Measurements from ENCODE around the gene SYNPO.

DNA sequence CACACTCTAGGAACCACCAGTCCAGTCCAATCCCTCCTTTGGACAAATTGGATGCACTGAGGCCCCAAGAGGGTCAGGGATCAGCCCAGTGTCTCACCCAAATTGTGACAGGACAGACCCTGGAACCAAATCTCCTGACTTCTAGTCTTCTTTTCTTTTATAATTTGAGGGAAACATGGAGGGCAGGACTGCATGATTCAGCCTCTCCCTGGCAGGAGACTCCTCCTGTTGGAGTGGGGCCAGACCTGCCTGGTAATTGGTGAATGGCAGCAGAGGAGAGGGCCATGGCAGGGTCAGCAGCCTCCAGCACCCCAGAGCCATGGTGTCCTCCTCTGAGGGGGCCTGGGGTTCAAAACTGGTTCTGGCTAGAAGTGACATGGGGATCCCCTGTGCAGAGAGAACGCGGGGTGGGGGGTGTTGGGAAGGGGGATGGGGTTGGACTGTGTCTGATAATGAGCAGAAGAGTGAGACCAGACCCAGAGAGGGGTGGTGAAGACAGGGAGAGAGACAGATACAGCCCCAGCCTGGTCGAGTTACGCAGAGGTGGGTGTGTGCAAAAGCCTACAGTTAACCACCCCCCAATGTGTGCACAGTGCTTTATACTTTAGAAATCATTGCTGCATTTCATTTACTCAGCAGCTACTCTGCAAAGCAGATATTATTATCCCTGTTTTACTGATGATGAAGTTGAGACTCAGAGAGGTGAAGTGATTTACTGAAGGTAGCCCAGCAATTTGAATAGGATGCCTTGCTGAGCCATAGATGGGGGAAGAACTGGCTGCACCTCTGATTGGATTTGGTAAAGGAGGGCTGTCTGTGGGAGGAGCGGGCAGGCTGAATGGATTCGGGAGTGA, 3.8 kb upstream of the SYNPO start:
- TF ChIP-seq, protein P1, sequence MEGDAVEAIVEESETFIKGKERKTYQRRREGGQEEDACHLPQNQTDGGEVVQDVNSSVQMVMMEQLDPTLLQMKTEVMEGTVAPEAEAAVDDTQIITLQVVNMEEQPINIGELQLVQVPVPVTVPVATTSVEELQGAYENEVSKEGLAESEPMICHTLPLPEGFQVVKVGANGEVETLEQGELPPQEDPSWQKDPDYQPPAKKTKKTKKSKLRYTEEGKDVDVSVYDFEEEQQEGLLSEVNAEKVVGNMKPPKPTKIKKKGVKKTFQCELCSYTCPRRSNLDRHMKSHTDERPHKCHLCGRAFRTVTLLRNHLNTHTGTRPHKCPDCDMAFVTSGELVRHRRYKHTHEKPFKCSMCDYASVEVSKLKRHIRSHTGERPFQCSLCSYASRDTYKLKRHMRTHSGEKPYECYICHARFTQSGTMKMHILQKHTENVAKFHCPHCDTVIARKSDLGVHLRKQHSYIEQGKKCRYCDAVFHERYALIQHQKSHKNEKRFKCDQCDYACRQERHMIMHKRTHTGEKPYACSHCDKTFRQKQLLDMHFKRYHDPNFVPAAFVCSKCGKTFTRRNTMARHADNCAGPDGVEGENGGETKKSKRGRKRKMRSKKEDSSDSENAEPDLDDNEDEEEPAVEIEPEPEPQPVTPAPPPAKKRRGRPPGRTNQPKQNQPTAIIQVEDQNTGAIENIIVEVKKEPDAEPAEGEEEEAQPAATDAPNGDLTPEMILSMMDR (IDR thresholded peaks at IDR 0.05): no peak
- no peak for TF ChIP-seq POLR2A (IDR thresholded peaks at IDR 0.05)
